HepG2 (cell line): ENCODE measurements around the gene PRPSAP2. TPM values are rescaled to one million over a fixed set of nuclear protein-coding genes. Genes with fewer than 3 reads are reported as not detected.

ENCODE experiments used
- BRF2 ChIP-seq: sonication (generic); formaldehyde crosslinking; IDR thresholded peaks from 2 replicates; pipeline ENCODE4 v1.8.1; 2022; ENCODE audit warnings: mild to moderate bottlenecking, missing genetic modification reagents
- CC2D1A ChIP-seq: sonication (generic); formaldehyde crosslinking; IDR thresholded peaks from 2 replicates; pipeline ENCODE4 v1.8.1; 2023; ENCODE audit warnings: mild to moderate bottlenecking, missing genetic modification reagents
- CREB1 ChIP-seq, 2 experiments: fragments of 450-650 bp in 1 of 2; IDR thresholded peaks; 2 replicates each; pipeline ENCODE4 v1.6.1; 2016 to 2017; ENCODE audit warnings: control low read depth in 1 of 2, mild to moderate bottlenecking in 1 of 2, missing compliant biosample characterization in 1 of 2, missing genetic modification characterization in 1 of 2
- DNMT1 ChIP-seq: sonication (generic); formaldehyde crosslinking; IDR thresholded peaks from 2 replicates; pipeline ENCODE4 v1.5.1; 2020; ENCODE audit warnings: mild to moderate bottlenecking, missing genetic modification reagents
- ELF1 ChIP-seq: sonication (generic); formaldehyde crosslinking; IDR thresholded peaks from 2 replicates; pipeline ENCODE4 v1.4.0; 2020; ENCODE audit warnings: missing genetic modification reagents
- FOXK1 ChIP-seq: sonication (generic); formaldehyde crosslinking; IDR thresholded peaks from 2 replicates; pipeline ENCODE4 v1.4.0; 2020; ENCODE audit warnings: low read depth, missing genetic modification reagents, borderline replicate concordance
- FOXM1 ChIP-seq: sonication (generic); formaldehyde crosslinking; IDR thresholded peaks from 2 replicates; pipeline ENCODE4 v1.5.0; 2020; ENCODE audit warnings: missing genetic modification reagents
- HBP1 ChIP-seq: IDR thresholded peaks from 2 replicates; pipeline ENCODE4 v1.6.1; 2016; ENCODE audit warnings: low read depth, control low read depth
- HNRNPH1 ChIP-seq: fragments of 200-400 bp; formaldehyde crosslinking; optimal IDR thresholded peaks from 2 replicates; pipeline ENCODE3; 2017; ENCODE audit warnings: mild to moderate bottlenecking, low read depth, low read length
- SMAD1 ChIP-seq: sonication (generic); formaldehyde crosslinking; IDR thresholded peaks from 2 replicates; pipeline ENCODE4 v1.4.0; 2020; ENCODE audit warnings: missing genetic modification reagents, low read depth, mild to moderate bottlenecking, borderline replicate concordance
- SOX5 ChIP-seq: IDR thresholded peaks from 2 replicates; pipeline ENCODE4 v1.6.1; 2016; ENCODE audit warnings: borderline replicate concordance
- TBP ChIP-seq: sonication (generic); formaldehyde crosslinking; IDR thresholded peaks from 2 replicates; pipeline ENCODE4 v1.5.0; 2020; ENCODE audit warnings: missing genetic modification reagents
- YEATS4 ChIP-seq: sonication (generic); formaldehyde crosslinking; IDR thresholded peaks from 2 replicates; pipeline ENCODE4 v1.4.0; 2020; ENCODE audit warnings: missing genetic modification reagents, borderline replicate concordance
- ZBTB20 ChIP-seq: sonication (generic); formaldehyde crosslinking; IDR thresholded peaks from 2 replicates; pipeline ENCODE4 v1.8.1; 2023; ENCODE audit warnings: missing genetic modification reagents, low read depth, mild to moderate bottlenecking, borderline replicate concordance
- ZNF17 ChIP-seq: sonication (generic); formaldehyde crosslinking; IDR thresholded peaks from 2 replicates; pipeline ENCODE4 v1.5.0; 2020; ENCODE audit warnings: mild to moderate bottlenecking, missing genetic modification reagents
- ZNF230 ChIP-seq: sonication (generic); formaldehyde crosslinking; IDR thresholded peaks from 2 replicates; pipeline ENCODE4 v1.4.0; 2020; ENCODE audit warnings: mild to moderate bottlenecking, missing genetic modification reagents
- ZNF326 ChIP-seq: sonication (generic); formaldehyde crosslinking; IDR thresholded peaks from 2 replicates; pipeline ENCODE4 v1.4.0; 2020; ENCODE audit warnings: missing genetic modification reagents, borderline replicate concordance
- ZNF34 ChIP-seq: sonication (generic); formaldehyde crosslinking; IDR thresholded peaks from 2 replicates; pipeline ENCODE4 v1.4.0; 2020; ENCODE audit warnings: mild to moderate bottlenecking, missing genetic modification reagents, borderline replicate concordance
- ZNF430 ChIP-seq: sonication (generic); formaldehyde crosslinking; IDR thresholded peaks from 2 replicates; pipeline ENCODE4 v1.9.0; 2021; ENCODE audit warnings: mild to moderate bottlenecking, missing genetic modification reagents
- ZNF564 ChIP-seq: sonication (generic); formaldehyde crosslinking; IDR thresholded peaks from 2 replicates; pipeline ENCODE4 v1.8.1; 2023; ENCODE audit warnings: mild to moderate bottlenecking, missing genetic modification reagents
- ZNF720 ChIP-seq: sonication (generic); formaldehyde crosslinking; IDR thresholded peaks from 2 replicates; pipeline ENCODE4 v1.4.0; 2020; ENCODE audit warnings: missing genetic modification reagents
- polyA plus RNA-seq, 8 experiments: library from polyadenylated mRNA; depleted of rRNA in 3 of 8; stranded (reverse) in 7 of 8; unstranded in 1 of 8; fragments of >200 nt; fragmentation: Illumina TruSeq in 4 of 8; extraction: Trizol in 4 of 8; gene quantifications; 2 replicates each; pipeline versions ENCODE4 v1.2.1 to v1.2.3, GENCODE V29; 2011 to 2016; ENCODE audit warnings: low read depth in 4 of 8, missing spikeins in 1 of 8, mixed read lengths in 1 of 8; ENCODE audit not compliant: insufficient read depth in 1 of 8
- total RNA-seq, 5 experiments: library from RNA; depleted of rRNA; stranded (reverse); fragments of >200 nt; fragmentation: Illumina TruSeq; extraction: Trizol; gene quantifications; 2 replicates each; pipeline ENCODE4 v1.2.3, GENCODE V29; 2016; ENCODE audit warnings: low read depth in 1 of 5
- TF ChIP-seq, protein P1 (sequence below): sonication (generic); formaldehyde crosslinking; IDR thresholded peaks from 2 replicates; pipeline ENCODE4 v1.4.0; 2020; ENCODE audit warnings: mild to moderate bottlenecking, missing genetic modification reagents, borderline replicate concordance
- TF ChIP-seq, protein P2 (sequence below): IDR thresholded peaks from 2 replicates; pipeline ENCODE4 v1.6.1; 2012; ENCODE audit warnings: inconsistent platforms
- TF ChIP-seq, protein P3 (sequence below): sonication (generic); formaldehyde crosslinking; IDR thresholded peaks from 2 replicates; pipeline ENCODE4 v1.5.0; 2020; ENCODE audit warnings: mild to moderate bottlenecking, missing genetic modification reagents

PRPSAP2 gene
- total and polyA plus RNA-seq, 2 of the 13 experiments (the other 11 are each of a cell fraction or from before 2014, with no cell fraction given), result 34.0 to 58.9 TPM

GRCh38 chr17:18925187-18925586, 67.3 kb downstream of the PRPSAP2 start (continued):
- no peak for TF ChIP-seq ZBTB20 (CRISPR knock-in tag)
- TF ChIP-seq ZNF17 (CRISPR knock-in tag), result no peak
- no peak for TF ChIP-seq TBP (CRISPR knock-in tag)
- no peak for TF ChIP-seq DNMT1 (CRISPR knock-in tag)
- TF ChIP-seq ZNF564 (CRISPR knock-in tag), result no peak
- no peak for TF ChIP-seq ZNF230
- TF ChIP-seq CREB1 (IDR thresholded peaks at IDR 0.05), result no peak
- TF ChIP-seq CREB1 (CRISPR knock-in tag; IDR thresholded peaks at IDR 0.05), result peak; percentile 40; the same call in 1 of the 2 replicates
- peak; percentile 79; the same call in 1 of the 2 replicates for TF ChIP-seq FOXK1 (CRISPR knock-in tag)
- no peak for TF ChIP-seq ZNF34 (CRISPR knock-in tag)
- TF ChIP-seq SOX5, result peak; percentile 90
- no peak for TF ChIP-seq BRF2
- no peak for TF ChIP-seq SMAD1
- no peak for TF ChIP-seq ZNF430 (CRISPR knock-in tag)
- TF ChIP-seq FOXM1, result no peak
- peak; percentile 54; the same call in 1 of the 2 replicates for TF ChIP-seq ELF1 (CRISPR knock-in tag)
- TF ChIP-seq YEATS4 (CRISPR knock-in tag), result no peak
- TF ChIP-seq HNRNPH1, result no peak
- no peak for TF ChIP-seq ZNF720 (CRISPR knock-in tag)
- no peak for TF ChIP-seq ZNF326 (CRISPR knock-in tag)
- TF ChIP-seq, protein P1, sequence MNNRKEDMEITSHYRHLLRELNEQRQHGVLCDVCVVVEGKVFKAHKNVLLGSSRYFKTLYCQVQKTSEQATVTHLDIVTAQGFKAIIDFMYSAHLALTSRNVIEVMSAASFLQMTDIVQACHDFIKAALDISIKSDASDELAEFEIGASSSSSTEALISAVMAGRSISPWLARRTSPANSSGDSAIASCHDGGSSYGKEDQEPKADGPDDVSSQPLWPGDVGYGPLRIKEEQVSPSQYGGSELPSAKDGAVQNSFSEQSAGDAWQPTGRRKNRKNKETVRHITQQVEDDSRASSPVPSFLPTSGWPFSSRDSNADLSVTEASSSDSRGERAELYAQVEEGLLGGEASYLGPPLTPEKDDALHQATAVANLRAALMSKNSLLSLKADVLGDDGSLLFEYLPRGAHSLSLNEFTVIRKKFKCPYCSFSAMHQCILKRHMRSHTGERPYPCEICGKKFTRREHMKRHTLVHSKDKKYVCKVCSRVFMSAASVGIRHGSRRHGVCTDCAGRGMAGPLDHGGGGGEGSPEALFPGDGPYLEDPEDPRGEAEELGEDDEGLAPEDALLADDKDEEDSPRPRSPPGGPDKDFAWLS (CRISPR knock-in tag), result no peak
- TF ChIP-seq HBP1 (CRISPR knock-in tag), result no peak
- TF ChIP-seq, protein P2, sequence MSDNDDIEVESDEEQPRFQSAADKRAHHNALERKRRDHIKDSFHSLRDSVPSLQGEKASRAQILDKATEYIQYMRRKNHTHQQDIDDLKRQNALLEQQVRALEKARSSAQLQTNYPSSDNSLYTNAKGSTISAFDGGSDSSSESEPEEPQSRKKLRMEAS, result peak; percentile 32; the same call in 1 of the 2 replicates
- TF ChIP-seq CC2D1A (CRISPR knock-in tag), result no peak
- TF ChIP-seq, protein P3, sequence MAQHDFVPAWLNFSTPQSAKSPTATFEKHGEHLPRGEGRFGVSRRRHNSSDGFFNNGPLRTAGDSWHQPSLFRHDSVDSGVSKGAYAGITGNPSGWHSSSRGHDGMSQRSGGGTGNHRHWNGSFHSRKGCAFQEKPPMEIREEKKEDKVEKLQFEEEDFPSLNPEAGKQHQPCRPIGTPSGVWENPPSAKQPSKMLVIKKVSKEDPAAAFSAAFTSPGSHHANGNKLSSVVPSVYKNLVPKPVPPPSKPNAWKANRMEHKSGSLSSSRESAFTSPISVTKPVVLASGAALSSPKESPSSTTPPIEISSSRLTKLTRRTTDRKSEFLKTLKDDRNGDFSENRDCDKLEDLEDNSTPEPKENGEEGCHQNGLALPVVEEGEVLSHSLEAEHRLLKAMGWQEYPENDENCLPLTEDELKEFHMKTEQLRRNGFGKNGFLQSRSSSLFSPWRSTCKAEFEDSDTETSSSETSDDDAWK (CRISPR knock-in tag), result no peak
